PC-3 (cell line): ENCODE measurements around the gene GBX1. TPM values are rescaled to one million over a fixed set of nuclear protein-coding genes. Genes with fewer than 3 reads are reported as not detected.

Experiments used
- ATAC-seq: fragments of 200-7000 bp; cut with Tn5 transposase; 2 replicates; pipeline ENCODE4 v1.9.1; 2020; ENCODE audit warnings: mild to moderate bottlenecking, moderate library complexity
- BruUV-seq: library from RNA; stranded (reverse); fragments of 400-500 nt; replicated peaks from 2 replicates; lab custom pipeline; 2021; lab: Mats Ljungman, UMichigan
- CTCF ChIA-PET: fragments of 300-600 bp; sonication (Branson Sonifier 250); formaldehyde crosslinking; loops from one replicate; lab custom pipeline; 2022; ENCODE audit warnings: antibody characterized with exemption; lab: Charles Lee
- POLR2A ChIA-PET: fragments of 300-600 bp; sonication (Branson Sonifier 250); formaldehyde crosslinking; loops from one replicate; lab custom pipeline; 2022; ENCODE audit warnings: antibody characterized with exemption; ENCODE audit not compliant: unreplicated experiment; lab: Charles Lee
- DNase-seq: peaks from one replicate; pipeline ENCODE4 v3.0.0-alpha.2; 2015
- H2AFZ ChIP-seq: fragments of 300-600 bp; sonication (generic); 2 replicates; pipeline ENCODE4 v1.6.0; 2016; ENCODE audit warnings: antibody characterized with exemption, low read length
- H3F3A ChIP-seq: fragments of 300-600 bp; sonication (generic); one replicate; pipeline ENCODE4 v1.6.0; 2017; ENCODE audit warnings: antibody characterized with exemption, low read length, control low read depth, mild to moderate bottlenecking; ENCODE audit not compliant: unreplicated experiment
- H3K27ac ChIP-seq: fragments of 300-600 bp; sonication (generic); 2 replicates; pipeline ENCODE4 v1.5.1; 2016; ENCODE audit warnings: mild to moderate bottlenecking, low read length
- H3K27me3 ChIP-seq: fragments of 300-600 bp; sonication (generic); 2 replicates; pipeline ENCODE4 v1.6.1; 2016; ENCODE audit warnings: low read length, mixed read lengths
- H3K36me3 ChIP-seq: fragments of 300-600 bp; sonication (generic); 2 replicates; pipeline ENCODE4 v1.6.1; 2016; ENCODE audit warnings: low read depth, mixed run types, low read length, mixed read lengths
- H3K4me1 ChIP-seq: fragments of 300-600 bp; sonication (generic); 2 replicates; pipeline ENCODE4 v1.5.1; 2016; ENCODE audit warnings: low read length; ENCODE audit not compliant: insufficient read depth
- H3K4me2 ChIP-seq: fragments of 300-600 bp; sonication (generic); 2 replicates; pipeline ENCODE4 v1.6.0; 2016; ENCODE audit warnings: low read length
- H3K4me3 ChIP-seq: fragments of 300-600 bp; sonication (generic); 2 replicates; pipeline ENCODE4 v1.5.1; 2016; ENCODE audit warnings: mild to moderate bottlenecking, low read length, mixed read lengths
- H3K79me2 ChIP-seq: fragments of 300-600 bp; sonication (generic); 2 replicates; pipeline ENCODE4 v1.6.1; 2017; ENCODE audit warnings: low read length, mixed read lengths
- H3K9ac ChIP-seq: fragments of 300-600 bp; sonication (generic); 2 replicates; pipeline ENCODE4 v1.6.0; 2016; ENCODE audit warnings: mild to moderate bottlenecking, low read length
- H3K9me2 ChIP-seq: fragments of 300-600 bp; sonication (generic); replicated peaks from 2 replicates; pipeline ENCODE4 v1.6.1; 2016; ENCODE audit warnings: mixed run types, low read length, mixed read lengths
- H3K9me3 ChIP-seq: fragments of 300-600 bp; sonication (generic); 2 replicates; pipeline ENCODE4 v1.6.1; 2016; ENCODE audit warnings: low read length, mixed read lengths
- H4K20me1 ChIP-seq: fragments of 300-600 bp; sonication (generic); 2 replicates; pipeline ENCODE4 v1.6.1; 2016; ENCODE audit warnings: low read length, mixed read lengths
- EZH2 ChIP-seq: fragments of 300-600 bp; sonication (generic); IDR thresholded peaks from one replicate; pipeline ENCODE4 v1.6.1; 2017; ENCODE audit warnings: antibody characterized with exemption, mild to moderate bottlenecking, low read length; ENCODE audit not compliant: unreplicated experiment
- EZH2phosphoT487 ChIP-seq: fragments of 300-600 bp; sonication (generic); IDR thresholded peaks from 2 replicates; pipeline ENCODE4 v1.6.1; 2018; ENCODE audit warnings: mild to moderate bottlenecking, antibody characterized with exemption, low read length, borderline replicate concordance
- intact Hi-C: fragments of 100-400 bp; cut with micrococcal nuclease; formaldehyde crosslinking; loops from 2 replicates; pipeline ENCODE4 v1.9.0; 2023
- total RNA-seq: library from RNA; depleted of rRNA; stranded (reverse); fragments of >200 nt; gene quantifications from 2 replicates; pipeline ENCODE4 v1.2.3, GENCODE V29; 2014
- TF ChIP-seq, protein P1 (sequence below): fragments of 300-600 bp; sonication (generic); conservative IDR thresholded peaks from 2 replicates; pipeline ENCODE4 v1.5.1; 2017; ENCODE audit warnings: antibody characterized with exemption, low read depth, mild to moderate bottlenecking, low read length

GBX1 gene
- total RNA-seq, 1 experiment from 2014 or later: not detected

DNA sequence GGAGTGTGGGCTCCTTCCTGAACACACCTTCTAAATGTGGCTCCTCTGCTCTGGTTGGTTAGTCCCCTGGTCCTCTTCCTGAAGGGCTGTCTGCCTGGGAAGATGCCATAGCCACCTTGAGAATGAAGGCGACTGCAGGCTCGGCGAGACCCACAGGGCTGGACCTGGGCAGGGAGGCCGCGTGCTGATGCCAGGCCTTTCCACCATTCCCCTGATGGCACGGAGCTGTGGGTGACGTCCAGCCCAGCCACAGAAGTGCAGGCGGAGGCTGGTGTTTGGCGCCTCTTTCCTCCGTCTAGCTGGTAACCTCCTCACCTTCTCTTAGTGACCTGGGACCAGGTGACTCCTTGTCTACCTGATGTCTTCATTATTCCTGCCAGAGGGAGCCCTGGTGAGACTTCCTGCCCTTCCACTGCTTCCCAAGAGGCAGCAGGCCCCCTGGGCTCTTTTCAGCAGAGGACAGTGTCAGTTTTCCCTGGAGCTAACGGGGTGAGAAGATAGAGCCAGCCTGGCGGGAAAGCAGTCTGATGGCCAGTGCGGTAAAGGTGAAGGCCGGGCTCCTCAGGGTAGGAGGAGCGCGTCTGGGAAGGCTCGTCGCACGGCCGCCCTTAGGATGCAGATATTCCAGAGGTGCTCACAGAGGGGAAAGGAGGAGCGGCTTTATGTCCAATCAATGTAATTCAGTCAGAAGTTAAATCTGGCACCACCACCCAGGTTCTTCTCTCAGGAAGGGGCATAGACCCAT, 34.9 kb downstream of the GBX1 start:
- Histone ChIP-seq H2AFZ (no peak overlapping the region), H3K79me2 (no peaks in the 10 kb centered on the region), H3K4me2 (no peak overlapping the region), H3K9me2 (no peaks in the 10 kb centered on the region), H3K9me3 (no peaks in the 10 kb centered on the region), H3K4me1 (no peaks in the 10 kb centered on the region), H3K27me3 (no peaks in the 10 kb centered on the region), H3F3A (no peaks in the 10 kb centered on the region), H3K27ac (no peak overlapping the region), H3K9ac (no peak overlapping the region), H3K36me3 (peaks cover 2% of the 10 kb centered on the region; the same call in 1 of the 2 replicates), H3K4me3 (no peak overlapping the region), H4K20me1 (no peaks in the 10 kb centered on the region)
- intact Hi-C loops: no loop called here
- CTCF ChIA-PET: no interaction called here
- ATAC-seq (no peak), DNase-seq (no peak)
- POLR2A ChIA-PET: no interaction called here
- BruUV-seq: no TSS peak
- TF ChIP-seq, protein P1, sequence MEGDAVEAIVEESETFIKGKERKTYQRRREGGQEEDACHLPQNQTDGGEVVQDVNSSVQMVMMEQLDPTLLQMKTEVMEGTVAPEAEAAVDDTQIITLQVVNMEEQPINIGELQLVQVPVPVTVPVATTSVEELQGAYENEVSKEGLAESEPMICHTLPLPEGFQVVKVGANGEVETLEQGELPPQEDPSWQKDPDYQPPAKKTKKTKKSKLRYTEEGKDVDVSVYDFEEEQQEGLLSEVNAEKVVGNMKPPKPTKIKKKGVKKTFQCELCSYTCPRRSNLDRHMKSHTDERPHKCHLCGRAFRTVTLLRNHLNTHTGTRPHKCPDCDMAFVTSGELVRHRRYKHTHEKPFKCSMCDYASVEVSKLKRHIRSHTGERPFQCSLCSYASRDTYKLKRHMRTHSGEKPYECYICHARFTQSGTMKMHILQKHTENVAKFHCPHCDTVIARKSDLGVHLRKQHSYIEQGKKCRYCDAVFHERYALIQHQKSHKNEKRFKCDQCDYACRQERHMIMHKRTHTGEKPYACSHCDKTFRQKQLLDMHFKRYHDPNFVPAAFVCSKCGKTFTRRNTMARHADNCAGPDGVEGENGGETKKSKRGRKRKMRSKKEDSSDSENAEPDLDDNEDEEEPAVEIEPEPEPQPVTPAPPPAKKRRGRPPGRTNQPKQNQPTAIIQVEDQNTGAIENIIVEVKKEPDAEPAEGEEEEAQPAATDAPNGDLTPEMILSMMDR: no peak
- no peak for TF ChIP-seq EZH2phosphoT487
- TF ChIP-seq EZH2: no peak

DNA sequence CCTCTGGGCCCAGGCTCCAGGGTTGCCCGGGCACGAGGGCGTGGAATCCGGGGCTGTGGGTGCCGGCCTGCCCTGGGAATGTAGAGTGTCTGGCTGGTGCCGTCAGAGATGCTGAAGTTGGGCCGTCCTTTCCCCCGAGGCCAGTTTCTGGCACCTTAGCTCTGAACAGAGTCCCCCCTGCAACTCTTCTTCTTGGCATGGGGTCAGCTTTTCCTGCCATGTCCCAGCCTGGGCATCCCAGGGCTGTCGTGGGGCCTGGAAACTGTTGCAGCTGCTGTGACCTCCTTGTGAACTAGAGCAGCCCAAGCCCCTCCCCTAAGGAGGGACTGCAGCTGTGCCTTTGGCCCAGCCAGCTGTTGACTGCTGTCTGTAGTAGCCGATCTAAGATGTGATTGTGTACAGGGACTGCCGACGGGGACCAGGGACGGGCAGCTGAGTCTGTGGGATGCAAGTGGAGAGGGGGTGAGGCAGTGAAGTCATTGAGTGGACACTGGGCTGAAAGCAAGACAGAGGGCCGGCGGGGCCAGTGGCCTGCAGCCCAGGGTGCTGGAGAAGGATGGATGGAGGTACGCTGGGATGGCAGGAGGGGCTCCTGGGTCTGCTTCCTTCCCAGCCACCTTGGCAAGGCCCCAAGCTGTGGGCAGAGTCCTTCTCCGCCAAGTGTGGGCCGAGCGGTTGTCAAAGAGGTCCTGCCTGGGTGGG, 35.8 kb downstream of the GBX1 start:
- H3K9ac ChIP-seq: no peak overlapping the region

More for the DNA sequence above, 35.8 kb downstream of the GBX1 start:
- Histone ChIP-seq H3F3A (no peaks in the 10 kb centered on the region), H4K20me1 (no peaks in the 10 kb centered on the region), H3K27me3 (no peaks in the 10 kb centered on the region), H2AFZ (no peak overlapping the region), H3K36me3 (peaks cover 2% of the 10 kb centered on the region; the same call in 1 of the 2 replicates), H3K9me3 (no peaks in the 10 kb centered on the region), H3K27ac (no peak overlapping the region), H3K4me2 (no peak overlapping the region), H3K79me2 (no peaks in the 10 kb centered on the region), H3K4me3 (no peak overlapping the region), H3K4me1 (no peaks in the 10 kb centered on the region), H3K9me2 (no peaks in the 10 kb centered on the region)
- ChIA-PET POLR2A (no interaction called here), CTCF (no interaction called here)
- intact Hi-C loops: no loop called here
- no peak for ATAC-seq
- no peak for TF ChIP-seq EZH2
- TF ChIP-seq, protein P1: no peak
- no peak for TF ChIP-seq EZH2phosphoT487
- DNase-seq: no peak
- BruUV-seq: no TSS peak
